ENCODE results near the gene MBTPS1. TPM values are rescaled to one million over a fixed set of nuclear protein-coding genes. Genes with fewer than 3 reads are reported as not detected.

The MBTPS1 gene
- total and polyA plus RNA-seq, 10 of the 15 experiments (the other 5 are each of a cell fraction or from before 2014, with no cell fraction given), result 1.3 to 43.9 (median 35.2) TPM

DNA sequence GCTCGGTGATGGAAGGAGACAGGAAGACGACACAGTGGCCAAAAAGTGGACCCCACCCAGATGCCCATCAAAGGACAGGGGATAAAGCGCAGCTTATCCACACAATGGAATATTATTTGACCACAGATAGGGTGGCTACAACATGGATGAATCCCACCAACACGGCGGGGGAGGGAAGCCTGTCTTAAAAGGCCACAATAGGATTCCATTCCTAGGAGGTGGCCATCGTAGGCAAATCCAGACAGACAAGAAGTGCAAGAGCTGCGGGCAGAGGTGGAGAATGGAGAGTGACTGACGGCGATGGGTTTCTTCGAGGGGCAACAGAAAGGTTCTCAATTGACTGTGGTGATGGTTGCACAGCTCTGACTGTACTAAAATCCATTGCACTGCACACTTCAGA is 90.1 kb downstream of the MBTPS1 start:
- DNase-seq (ENCODE audit: low read depth, low spot score) (no peak), FAIRE-seq (no peak), ATAC-seq (no peak)
- in situ Hi-C loops (cut with MboI) (no loop called here), intact Hi-C loops (cut with micrococcal nuclease; ENCODE audit: unreplicated experiment) (no loop called here)
- H3K4me1 ChIP-seq (ENCODE audit: control insufficient read depth, insufficient read depth, low read length), result no peaks in the 10 kb centered on the region
- no peaks in the 10 kb centered on the region; the same call in 1 of the 3 replicates for H3K9me3 ChIP-seq (replicated peaks; ENCODE audit: control insufficient read depth, insufficient read depth, low read length)
- H3K4me2 ChIP-seq (ENCODE audit: control insufficient read depth, insufficient read depth), result no peak overlapping the region
- TF ChIP-seq, protein P1, sequence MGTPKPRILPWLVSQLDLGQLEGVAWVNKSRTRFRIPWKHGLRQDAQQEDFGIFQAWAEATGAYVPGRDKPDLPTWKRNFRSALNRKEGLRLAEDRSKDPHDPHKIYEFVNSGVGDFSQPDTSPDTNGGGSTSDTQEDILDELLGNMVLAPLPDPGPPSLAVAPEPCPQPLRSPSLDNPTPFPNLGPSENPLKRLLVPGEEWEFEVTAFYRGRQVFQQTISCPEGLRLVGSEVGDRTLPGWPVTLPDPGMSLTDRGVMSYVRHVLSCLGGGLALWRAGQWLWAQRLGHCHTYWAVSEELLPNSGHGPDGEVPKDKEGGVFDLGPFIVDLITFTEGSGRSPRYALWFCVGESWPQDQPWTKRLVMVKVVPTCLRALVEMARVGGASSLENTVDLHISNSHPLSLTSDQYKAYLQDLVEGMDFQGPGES (IDR thresholded peaks at IDR 0.05), result no peak
- TF ChIP-seq, protein P2, sequence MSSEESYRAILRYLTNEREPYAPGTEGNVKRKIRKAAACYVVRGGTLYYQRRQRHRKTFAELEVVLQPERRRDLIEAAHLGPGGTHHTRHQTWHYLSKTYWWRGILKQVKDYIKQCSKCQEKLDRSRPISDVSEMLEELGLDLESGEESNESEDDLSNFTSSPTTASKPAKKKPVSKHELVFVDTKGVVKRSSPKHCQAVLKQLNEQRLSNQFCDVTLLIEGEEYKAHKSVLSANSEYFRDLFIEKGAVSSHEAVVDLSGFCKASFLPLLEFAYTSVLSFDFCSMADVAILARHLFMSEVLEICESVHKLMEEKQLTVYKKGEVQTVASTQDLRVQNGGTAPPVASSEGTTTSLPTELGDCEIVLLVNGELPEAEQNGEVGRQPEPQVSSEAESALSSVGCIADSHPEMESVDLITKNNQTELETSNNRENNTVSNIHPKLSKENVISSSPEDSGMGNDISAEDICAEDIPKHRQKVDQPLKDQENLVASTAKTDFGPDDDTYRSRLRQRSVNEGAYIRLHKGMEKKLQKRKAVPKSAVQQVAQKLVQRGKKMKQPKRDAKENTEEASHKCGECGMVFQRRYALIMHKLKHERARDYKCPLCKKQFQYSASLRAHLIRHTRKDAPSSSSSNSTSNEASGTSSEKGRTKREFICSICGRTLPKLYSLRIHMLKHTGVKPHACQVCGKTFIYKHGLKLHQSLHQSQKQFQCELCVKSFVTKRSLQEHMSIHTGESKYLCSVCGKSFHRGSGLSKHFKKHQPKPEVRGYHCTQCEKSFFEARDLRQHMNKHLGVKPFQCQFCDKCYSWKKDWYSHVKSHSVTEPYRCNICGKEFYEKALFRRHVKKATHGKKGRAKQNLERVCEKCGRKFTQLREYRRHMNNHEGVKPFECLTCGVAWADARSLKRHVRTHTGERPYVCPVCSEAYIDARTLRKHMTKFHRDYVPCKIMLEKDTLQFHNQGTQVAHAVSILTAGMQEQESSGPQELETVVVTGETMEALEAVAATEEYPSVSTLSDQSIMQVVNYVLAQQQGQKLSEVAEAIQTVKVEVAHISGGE (CRISPR knock-in tag; IDR thresholded peaks at IDR 0.05), result no peak
- TF ChIP-seq TCF7 (IDR thresholded peaks at IDR 0.05; ENCODE audit: borderline replicate concordance), result no peak
- no peak for TF ChIP-seq RBBP5 (conservative IDR thresholded peaks at IDR 0.05)
- no peak for TF ChIP-seq IKZF2 (IDR thresholded peaks at IDR 0.05)
- no peak for TF ChIP-seq YBX1 (IDR thresholded peaks at IDR 0.05)
- TF ChIP-seq HCFC1 (IDR thresholded peaks at IDR 0.05; ENCODE audit: low read length), result no peak
- TF ChIP-seq HDAC2 (IDR thresholded peaks at IDR 0.05), result no peak
- no peak for TF ChIP-seq RFX5 (IDR thresholded peaks at IDR 0.05; ENCODE audit: low read depth, low read length)
- no peak for TF ChIP-seq SUZ12 (IDR thresholded peaks at IDR 0.05; ENCODE audit: unreplicated experiment)
- no peak for TF ChIP-seq ZSCAN29 (IDR thresholded peaks at IDR 0.05)
- TF ChIP-seq NBN (IDR thresholded peaks at IDR 0.05), result no peak
- TF ChIP-seq POLR2A (IDR thresholded peaks at IDR 0.05; ENCODE audit: low read depth, low read length), result no peak
- no peak for TF ChIP-seq ZNF207 (IDR thresholded peaks at IDR 0.05; ENCODE audit: borderline replicate concordance)
- no peaks in the 10 kb centered on the region for H4K20me1 ChIP-seq (ENCODE audit: control insufficient read depth, insufficient read depth)
- 59% methylated on average over 10 of the region's 10 CpGs for WGBS (ENCODE audit: insufficient coverage, insufficient replicate concordance, low lambda C conversion rate, missing lambda C conversion rate)
- no peaks in the 10 kb centered on the region for H3K27me3 ChIP-seq (replicated peaks in 1 of 2; ENCODE audit: control insufficient read depth in 2 of 2, insufficient read depth in 2 of 2, low read length in 1 of 2)
- ChIA-PET CTCF (no interaction called here), POLR2A (no interaction called here), SMC1A (ENCODE audit: uncharacterized antibody, unreplicated experiment) (no interaction called here), RAD21 (ENCODE audit: unreplicated experiment) (no interaction called here)
- no peak overlapping the region for H3K9ac ChIP-seq (ENCODE audit: control insufficient read depth, insufficient read depth, low read length)
- no peaks in the 10 kb centered on the region for H3K36me3 ChIP-seq (ENCODE audit: control insufficient read depth in 2 of 2, insufficient read depth in 2 of 2, low read length in 1 of 2)
- no peak overlapping the region for H2AFZ ChIP-seq (ENCODE audit: control insufficient read depth, low read depth, low read length)
- no TSS peak for BruUV-seq (replicated peaks)
- no peak overlapping the region for H3K4me3 ChIP-seq
- H3K27ac ChIP-seq (ENCODE audit: control insufficient read depth, insufficient read depth), result no peak overlapping the region
- no peaks in the 10 kb centered on the region for H3K79me2 ChIP-seq (ENCODE audit: control insufficient read depth, insufficient read depth, low read length)

Measured in GM12878 (cell line).